HG02852 (cell line): ENCODE data around the gene CPA2.
"Not testable (repeated sequence)": the region's sequence is repeated elsewhere in the genome, so short reads cannot be mapped to it uniquely, and the experiment has no call there.

ENCODE experiments used
- ATAC-seq: cut with Tn5 transposase; IDR thresholded peaks from one replicate; pipeline ENCODE4 v1.9.1; 2021; ENCODE audit warnings: mild to moderate bottlenecking, moderate library complexity; ENCODE audit not compliant: unreplicated experiment

The CPA2 gene

DNA sequence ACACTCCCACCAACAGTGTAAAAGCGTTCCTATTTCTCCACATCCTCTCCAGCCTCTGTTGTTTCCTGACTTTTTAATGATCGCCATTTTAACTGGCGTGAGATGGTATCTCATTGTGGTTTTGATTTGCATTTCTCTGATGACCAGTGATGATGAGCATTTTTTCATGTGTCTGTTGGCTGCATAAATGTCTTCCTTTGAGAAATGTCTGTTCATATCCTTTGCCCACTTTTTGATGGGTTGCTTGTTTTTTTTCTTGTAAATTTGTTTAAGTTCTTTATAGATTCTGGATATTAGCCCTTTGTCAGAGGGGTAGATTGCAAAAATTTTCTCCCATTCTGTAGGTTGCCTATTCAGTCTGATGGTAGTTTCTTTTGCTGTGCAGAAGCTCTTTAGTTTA lies 17.0 kb upstream of the CPA2 start:
- ATAC-seq, result not testable (repeated sequence)

DNA sequence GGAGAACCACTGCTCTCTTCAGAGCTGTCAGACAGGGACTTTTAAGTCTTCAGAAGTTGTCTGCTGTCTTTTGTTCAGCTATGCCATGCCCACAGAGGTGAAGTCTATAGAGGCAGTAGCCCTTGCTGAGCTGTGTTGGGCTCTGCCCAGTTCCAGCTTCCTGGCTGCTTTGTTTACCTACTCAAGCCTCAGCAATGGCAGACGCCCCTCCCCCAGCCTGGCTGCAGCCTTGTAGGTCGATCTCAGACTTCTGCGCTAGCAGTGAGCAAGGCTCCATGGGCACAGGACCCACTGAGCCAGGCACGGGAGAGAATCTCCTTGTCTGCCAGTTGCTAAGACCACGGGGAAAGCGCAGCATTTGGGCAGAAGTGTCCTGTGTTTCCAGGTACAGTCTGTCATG lies 12.1 kb upstream of the CPA2 start:
- no peak for ATAC-seq

DNA sequence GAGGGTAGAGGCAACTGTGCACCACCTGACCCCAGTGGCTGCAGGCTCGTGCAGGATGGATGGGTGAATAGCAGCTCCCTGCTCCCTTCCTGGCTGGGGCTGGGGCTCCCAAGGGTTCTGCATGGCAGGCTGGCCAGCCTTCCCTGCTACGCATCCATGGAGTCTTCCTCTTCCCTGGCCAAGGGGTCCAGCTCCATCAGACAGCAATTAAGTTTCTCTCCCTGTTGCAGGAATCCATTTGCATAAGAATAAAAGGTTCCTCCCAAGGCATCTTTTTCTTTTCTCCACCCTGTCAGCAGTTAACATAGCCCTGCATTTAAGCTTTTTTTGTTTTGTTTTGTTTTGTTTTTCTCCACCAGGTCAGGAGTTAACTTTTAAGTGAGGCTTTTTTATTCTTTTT lies 10.0 kb upstream of the CPA2 start:
- no peak for ATAC-seq

DNA sequence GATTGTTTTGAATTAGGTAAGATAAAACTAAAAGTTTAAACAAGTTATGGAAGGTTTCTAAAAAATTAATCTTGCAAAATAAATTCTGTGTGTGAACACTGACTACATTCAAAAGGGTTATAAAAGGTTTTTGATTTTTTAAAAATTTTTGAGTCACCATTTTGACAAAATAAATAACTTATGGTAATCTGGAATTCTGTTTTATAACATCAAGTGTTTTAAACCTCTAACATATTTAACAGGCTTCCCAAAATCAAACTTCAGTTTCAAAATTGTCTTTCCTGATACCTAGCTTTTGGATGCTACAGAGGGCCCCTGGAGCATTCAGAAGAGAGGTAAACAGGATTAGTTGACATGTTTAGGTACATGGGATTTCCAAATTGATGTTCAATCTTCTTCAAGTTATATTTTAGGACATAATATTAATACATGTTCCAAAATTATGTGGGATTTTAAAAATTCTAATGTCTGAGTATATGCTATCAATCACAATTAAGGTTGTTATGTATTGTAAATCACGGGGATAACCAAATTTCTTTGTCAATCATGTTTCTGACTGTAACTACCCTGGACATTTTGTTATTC lies 8.1 kb upstream of the CPA2 start:
- ATAC-seq, result no peak

DNA sequence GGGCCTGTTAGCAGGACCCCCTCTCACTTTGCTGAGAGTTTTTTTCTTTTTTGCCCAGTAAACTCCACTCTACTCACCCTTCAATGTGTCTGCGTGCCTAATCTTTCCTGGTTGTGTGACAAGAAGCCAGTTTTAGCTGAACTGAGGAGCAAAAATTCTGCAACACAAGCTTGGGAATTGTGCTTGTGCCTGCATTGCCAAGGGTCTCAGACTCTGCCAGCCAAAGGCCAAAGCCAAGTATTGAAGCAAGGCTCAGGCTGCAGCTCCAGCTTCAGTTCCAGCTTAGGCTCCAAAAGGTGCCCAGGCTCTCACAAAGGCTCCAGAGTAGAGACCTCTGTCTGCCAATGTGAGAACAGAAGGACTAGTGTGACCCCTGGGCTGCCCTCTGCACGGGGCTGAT lies 4.2 kb upstream of the CPA2 start:
- no peak for ATAC-seq

DNA sequence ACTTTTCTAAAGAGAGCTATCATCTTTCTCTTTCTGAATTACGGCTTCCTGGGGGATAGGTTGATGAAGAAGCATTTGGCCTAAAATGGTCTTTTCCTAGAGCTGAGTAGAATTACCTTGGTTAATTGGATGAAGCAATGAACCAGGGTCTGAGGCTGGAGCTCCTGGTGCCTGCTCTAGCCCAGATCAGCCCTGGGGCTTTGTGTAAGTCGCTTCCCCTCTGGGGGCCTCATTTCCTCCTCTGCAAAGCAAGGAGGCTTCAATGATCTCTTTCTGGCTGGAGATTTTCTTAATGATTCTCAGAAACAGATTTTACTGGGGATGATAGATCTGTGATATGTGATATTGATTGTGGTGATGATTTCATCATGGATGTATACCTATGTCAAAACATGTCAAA lies 3.5 kb upstream of the CPA2 start:
- ATAC-seq, result no peak

DNA sequence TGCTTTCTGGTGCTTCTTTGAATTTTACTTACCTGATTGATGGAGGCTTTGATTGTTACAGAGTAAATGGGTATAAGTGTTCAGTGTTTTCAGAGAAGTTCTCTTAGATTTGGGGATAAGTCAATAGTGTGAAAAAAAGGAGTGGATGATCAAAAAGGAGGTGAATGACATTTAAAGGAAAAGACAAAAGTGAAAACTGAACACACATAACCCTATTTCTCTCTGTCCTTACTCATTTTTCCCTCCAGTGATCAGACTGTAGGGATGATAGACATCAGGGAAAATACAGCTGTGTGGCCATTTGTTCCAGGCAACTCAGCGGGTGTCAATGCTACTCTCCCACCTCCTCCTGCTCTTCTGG lies 278 bp downstream of the CPA2 start:
- no peak for ATAC-seq

DNA sequence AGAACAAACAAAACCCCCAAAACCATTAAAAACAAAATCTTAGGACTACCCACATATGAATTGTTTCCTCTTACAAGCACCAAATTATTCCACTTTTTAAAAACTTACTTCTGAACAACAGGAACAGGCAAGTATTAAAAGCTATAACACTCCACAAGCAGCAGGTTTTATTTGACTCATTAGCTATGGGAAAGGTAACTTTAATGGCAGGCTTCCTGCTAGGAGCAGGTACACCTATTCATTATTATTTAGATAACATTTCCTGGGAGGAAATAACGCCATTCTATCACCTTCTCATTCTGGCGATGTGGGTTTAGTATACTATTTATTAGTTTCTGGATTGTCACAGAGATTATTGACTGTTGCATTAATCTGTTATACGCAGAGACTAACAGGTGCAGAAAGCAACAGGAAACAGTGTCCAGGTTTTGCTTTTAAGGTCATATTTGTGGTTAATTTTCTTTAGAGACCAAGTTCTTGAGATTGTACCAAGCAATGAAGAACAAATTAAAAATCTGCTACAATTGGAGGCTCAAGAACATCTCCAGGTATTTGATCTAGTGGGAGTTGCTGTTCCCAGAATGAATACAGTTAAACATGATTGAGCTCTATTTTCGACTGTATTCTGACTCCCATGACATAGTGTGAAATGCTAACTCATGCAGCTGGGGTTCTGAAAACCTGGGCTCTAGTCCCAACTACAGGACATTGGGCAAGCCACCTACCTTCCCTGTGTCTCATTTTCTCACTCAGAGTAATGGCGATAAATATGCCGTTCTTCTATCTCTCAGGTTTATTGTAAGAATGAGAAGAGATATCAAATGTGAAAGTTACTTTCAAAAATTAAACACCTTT lies 2.0 kb downstream of the CPA2 start:
- no peak for ATAC-seq

DNA sequence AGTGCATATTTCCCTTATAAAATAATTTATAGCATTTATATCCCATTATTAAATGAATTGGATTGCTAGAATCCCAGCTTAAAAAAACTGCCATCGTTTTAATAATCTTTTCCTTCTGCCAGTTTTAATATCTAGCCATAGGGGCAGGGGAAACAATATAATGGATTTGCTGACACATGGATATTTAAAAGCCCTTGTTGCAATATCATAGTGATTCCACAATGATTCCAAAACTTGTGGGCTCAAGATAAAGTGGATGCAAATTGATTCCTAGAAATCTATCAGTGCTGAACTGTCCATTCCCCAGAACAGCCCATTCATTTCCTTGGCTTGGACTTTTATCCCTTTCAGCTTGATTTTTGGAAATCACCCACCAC lies 2.6 kb downstream of the CPA2 start:
- no peak for ATAC-seq

DNA sequence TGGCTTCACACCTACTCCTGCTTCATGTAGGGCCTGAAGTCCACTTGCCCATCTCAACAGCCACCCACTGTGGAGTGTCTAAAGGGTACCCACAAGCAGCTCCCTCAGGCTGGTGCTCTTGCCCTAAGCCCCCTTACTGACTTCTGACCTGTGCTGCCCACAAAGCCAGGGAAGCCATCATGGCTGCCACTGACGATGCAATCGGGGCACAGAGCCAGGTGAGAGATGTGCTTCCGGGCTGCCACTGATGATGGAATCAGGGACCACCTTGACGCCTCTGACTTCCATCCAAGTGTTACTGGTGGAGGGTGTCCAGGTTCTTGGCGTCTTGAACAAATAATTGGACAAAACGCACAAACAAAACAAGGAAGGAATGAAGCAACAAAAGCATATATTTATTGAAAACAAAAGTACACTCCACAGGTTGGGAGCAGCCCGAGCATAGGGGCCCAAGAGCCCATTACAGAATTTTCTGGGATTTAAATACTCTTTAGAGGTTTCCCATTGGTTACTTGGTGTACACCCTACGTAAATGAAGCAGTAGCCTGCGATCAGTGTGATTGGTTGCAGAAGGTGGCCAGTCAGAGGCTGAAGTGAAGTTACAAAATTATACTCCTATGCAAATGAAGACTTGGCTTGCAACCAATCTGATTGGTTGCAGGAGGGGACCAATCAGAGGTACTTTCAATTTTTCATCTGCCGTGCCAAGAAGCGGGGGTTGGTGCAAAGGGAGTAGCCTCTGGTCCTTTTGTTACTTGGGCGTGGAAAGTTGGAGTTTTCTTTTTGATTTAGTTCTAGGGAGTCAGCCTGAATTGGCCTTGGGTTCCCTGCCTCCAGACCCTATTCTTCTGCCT lies 4.5 kb downstream of the CPA2 start:
- no peak for ATAC-seq

DNA sequence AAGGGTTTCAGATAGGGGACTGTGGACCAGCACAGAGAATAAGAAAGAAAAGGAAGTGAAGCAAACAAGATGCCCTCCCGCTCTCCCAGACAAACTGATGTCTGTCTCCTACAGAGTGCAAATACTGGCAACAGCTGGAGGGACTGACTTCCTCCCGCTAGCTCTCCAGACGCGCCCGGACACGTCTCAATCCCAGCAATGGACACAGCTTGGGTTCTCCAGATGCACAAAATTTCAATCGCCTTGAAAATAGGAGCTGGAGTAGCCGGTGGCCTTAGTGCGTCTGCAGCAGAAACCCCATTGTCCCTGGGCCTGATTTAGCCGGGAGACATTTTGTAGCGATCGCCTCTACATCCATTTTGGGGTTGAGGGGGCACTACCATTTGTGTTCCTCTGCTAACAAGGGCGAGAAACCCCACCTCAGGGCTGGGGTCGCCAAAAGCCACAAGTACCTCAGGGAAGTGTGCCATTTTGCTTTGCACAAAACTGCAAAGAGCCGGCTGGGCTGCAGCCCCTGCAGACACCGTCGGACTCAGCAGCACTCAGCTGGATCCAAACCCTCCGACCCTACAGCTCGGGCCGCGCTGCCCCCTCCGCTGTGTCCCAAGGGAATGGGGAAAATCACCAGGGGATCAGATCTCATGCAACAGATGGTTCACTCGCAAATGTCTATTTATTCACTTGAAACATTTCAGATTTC lies 5.9 kb downstream of the CPA2 start:
- ATAC-seq, result no peak

DNA sequence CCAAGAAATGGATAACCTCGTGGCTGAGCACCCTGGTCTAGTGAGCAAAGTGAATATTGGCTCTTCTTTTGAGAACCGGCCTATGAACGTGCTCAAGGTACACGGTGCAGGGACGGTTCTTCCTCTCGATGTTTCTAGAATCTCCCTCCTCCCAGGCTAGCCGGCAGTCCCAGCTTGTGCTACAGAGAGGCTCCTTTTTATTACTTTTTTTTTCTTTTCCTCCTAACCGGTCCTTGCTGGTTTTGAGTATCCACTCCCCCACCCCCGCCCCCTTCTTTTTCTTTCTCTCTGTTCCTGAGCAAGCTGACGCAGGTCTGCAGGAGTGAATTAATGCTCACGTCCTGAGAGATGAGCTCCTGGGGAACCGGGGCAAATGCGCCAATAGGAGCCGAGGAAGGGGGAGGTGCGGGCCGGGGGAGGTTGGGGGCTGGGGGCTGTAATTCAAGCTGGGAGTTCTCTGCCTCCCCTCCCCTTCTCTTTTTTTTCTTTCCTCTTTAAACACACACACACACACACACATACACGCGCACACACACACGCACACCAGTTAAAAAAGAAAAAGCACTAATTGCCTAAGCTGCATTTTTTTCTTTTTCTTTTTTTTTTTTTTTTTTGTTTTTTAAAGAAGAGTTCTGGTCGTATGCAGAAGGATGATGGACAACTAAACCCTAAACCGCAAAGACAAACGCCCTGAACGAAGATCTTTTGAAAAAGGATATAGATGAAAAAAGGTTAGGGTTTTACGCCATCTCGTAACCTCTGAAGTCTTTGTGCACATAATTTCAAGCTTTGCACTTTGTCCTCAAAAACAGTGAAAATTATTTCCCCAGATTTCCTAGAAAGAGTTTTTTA lies 6.6 kb downstream of the CPA2 start:
- ATAC-seq, result no peak

DNA sequence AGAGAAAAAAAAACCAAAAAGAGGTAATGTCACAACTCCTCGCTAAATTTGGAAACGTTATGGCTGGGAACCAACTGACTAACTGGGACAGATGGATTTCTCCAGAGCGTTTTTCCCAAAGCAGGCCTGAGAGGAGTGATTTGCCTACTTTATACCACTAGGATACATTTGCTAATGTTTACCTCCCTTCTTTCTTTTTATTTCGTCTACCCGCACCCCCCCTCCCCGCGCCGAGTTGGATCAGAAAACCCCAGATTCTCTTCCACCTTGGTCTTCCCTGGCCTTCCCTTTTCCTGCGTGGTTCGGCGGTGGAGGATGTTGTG lies 7.2 kb downstream of the CPA2 start:
- no peak for ATAC-seq

DNA sequence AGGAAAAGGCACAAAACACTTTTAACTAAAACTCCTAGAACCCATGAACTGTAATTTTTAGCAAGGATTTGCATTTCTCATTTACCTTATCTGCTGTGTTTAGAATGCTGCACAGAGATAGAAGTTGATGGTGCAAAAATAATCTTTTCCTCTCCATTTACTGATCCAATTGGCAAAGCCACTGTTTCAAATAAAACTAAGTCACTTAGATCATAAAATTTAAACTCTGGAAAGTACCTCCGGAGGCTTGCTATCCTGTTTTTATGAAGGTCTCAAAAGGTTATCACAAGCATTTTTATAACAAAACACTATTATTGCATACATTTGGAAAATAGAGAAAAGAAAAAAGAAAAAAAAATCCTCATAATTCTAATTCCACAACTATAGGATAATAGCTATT lies 7.6 kb downstream of the CPA2 start:
- ATAC-seq, result no peak

DNA sequence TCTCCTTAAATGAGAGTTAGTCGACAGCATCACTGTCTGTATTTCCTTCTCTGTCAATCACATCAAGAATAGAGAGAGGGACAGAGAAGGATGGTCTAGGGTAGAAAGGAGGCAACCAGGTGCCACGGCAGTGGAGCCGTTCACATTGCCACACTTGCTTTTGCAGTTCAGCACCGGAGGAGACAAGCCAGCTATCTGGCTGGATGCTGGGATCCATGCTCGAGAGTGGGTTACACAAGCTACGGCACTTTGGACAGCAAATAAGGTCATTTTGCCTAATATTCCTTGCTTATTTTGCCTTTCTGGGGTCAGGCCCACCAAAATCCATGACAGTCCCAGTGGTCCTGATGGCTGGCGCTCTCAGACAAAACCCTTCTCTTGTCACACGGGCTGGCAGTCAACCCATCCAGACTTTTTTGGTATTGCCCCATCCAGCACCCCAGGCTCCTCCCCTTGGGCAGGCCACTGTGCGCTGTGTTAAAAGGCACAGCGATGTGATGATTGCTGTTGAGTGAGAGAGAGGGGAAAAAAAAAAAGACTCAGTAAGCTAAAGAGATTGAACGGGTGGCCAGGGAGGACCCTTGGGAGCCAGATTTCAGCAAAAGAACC lies 8.4 kb downstream of the CPA2 start:
- no peak for ATAC-seq

DNA sequence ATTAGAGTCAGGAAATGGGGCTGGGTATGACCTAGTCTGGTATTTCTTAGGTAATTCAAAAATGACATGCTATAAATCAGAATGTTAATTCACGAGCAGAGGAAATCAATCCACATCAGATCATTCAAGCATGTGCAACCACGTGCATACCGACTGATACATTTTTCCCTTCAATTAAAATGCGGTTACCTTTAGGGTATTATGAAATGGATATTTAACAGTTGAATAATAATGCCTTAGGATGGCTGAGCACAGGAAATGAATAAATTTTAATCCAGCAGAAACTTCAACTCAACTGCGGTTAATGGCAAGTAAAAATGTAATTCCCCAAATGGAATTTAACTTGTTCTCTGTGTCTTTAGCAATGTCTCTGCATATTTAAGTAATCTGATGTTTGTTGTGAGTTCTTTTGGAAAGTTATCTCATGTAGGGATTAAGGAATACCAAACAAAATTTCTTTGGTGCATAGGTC lies 9.2 kb downstream of the CPA2 start:
- no peak for ATAC-seq

DNA sequence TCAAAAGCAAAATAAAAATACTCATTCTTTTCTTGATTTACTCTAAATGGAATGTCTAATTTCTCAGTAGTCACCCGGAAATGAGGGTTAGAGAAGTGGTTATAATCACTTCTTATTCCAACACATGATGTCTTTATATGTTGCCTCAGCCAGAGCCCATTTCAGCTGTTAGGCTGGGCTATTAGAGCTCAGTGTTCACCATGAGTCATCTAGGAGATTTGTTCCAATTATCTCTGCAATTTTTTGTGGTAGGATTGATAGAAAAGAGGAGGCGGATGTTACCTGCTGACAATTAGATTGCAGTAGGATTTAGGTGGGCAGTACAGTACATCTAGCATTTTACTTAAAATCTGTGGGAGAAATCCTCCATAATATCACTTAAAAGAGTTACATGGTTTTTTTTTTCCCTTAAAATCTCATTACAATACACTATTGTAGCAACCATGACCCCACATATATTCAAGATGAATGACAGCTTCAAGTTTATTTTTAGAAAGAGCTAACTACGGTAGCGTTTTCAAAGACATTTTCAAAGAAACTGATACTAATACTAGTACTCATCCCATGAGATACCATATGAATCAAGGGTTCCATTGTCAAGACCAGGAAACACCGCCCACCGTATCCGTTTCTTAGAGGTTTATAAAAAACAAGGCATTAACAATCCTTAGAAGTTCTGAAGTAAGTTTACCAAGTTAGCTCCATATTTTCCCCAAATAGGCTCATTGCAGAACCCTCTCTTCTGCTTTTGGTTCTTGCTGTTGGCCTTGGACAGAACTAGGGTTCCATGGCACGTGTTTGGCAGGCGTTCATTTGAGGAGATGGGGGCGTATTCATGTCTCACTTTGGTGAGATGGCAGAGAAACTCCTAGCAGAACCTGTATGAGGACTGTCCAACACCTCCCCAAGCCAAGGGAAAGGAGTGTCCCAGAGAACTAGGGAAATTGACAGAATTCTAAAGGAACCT lies 10.4 kb downstream of the CPA2 start:
- no peak for ATAC-seq

DNA sequence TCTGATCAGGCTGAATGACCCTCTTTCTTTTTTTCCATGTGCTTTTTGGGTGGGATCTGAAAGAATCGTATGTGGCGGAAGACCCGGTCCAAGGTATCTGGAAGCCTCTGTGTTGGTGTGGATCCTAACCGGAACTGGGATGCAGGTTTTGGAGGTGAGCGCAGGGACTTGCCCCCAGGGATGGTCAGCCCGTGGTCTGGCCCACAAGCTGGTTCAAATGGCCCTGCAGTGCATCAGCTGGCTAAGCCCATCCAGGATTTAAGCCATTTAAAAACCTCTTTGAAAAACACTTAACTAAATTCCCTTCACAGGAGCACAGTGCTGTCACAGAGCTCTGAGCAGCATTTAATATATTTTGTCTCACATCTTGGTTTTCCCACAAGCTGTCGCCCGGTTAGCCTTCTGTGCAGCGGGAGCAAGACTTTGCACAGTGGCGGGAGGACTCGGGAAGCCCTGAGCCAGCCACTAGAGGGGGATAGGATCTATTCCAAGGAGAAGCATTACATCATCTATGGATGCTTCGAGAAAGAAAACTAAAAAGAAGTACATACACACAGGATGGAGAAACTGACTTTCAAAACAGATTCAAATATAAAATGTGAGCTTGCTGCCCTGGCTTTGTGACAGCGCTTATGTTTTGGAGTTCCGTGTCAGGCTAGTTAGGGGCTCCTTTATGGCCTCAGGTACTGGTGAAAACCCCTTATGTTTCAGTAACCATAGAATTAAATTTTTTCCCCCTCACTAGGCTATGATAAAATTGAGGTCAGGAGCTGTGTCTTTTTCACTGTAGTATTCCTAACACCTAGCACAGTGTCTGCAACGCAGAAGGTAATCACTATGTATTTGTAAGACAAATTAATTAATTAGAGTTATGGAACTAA lies 11.3 kb downstream of the CPA2 start:
- ATAC-seq, result no peak
